ENCODE results near the gene IL1B. TPM values are rescaled to one million over a fixed set of nuclear protein-coding genes. Genes with fewer than 3 reads are reported as not detected.

The IL1B gene
- total RNA-seq, 3 donors from 2014 or later: 2.1 to 6.4 (median 4.2) TPM

GRCh38 chr2:112876971-112877361 lies 40.4 kb upstream of the IL1B start:
- no peaks in the 10 kb centered on the region for H3K36me3 ChIP-seq (ENCODE audit: low read depth)
- intact Hi-C loops (cut with DNase I, micrococcal nuclease): no loop called here
- DNase-seq (no peak), ATAC-seq (no peak)
- H3K9me3 ChIP-seq: no peaks in the 10 kb centered on the region
- no peaks in the 10 kb centered on the region for H3K4me1 ChIP-seq (ENCODE audit: low read depth)
- H3K4me3 ChIP-seq: no peak overlapping the region
- TF ChIP-seq, protein P1, sequence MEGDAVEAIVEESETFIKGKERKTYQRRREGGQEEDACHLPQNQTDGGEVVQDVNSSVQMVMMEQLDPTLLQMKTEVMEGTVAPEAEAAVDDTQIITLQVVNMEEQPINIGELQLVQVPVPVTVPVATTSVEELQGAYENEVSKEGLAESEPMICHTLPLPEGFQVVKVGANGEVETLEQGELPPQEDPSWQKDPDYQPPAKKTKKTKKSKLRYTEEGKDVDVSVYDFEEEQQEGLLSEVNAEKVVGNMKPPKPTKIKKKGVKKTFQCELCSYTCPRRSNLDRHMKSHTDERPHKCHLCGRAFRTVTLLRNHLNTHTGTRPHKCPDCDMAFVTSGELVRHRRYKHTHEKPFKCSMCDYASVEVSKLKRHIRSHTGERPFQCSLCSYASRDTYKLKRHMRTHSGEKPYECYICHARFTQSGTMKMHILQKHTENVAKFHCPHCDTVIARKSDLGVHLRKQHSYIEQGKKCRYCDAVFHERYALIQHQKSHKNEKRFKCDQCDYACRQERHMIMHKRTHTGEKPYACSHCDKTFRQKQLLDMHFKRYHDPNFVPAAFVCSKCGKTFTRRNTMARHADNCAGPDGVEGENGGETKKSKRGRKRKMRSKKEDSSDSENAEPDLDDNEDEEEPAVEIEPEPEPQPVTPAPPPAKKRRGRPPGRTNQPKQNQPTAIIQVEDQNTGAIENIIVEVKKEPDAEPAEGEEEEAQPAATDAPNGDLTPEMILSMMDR (IDR thresholded peaks at IDR 0.05): no peak

DNA sequence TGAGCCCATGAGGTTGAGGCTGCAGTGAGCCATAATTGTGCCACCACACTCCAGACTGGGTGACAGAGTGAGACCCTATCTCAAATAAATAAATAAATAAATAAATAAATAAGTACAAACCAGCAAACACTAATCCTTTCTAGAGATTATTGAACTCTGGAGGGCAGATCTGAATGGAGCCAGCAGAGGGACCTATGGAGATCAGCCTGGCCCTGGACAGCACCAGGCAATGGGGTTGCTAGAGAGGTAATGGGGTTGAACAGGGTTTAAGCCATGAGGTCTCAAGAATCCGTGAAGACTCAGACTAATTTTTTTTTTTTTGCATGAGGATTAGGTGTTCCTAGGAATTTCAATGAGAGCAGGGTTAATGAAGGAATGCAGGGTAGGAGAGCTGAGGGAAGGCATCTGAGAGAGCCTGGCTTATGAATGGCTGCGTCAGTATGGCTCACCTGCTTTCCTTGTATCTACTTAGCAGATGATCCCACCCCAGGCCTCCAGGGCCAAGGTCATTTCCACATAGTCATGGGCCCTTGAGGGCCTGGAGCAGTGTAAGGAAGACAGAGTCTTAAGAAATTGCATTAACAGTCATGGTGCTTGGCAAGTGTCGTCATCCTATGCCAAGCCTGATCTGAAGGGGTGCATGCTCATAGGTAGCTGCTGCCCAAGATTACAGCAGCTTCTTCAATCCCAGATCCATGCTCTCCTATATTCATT lies 39.8 kb upstream of the IL1B start:
- Histone ChIP-seq H3K36me3 (ENCODE audit: low read depth) (no peaks in the 10 kb centered on the region), H3K9me3 (no peaks in the 10 kb centered on the region), H3K4me1 (ENCODE audit: low read depth) (peaks cover 2% of the 10 kb centered on the region), H3K4me3 (no peak overlapping the region)
- intact Hi-C loops (cut with DNase I, micrococcal nuclease): no loop called here
- no peak for DNase-seq
- ATAC-seq: no peak
- TF ChIP-seq, protein P1 (IDR thresholded peaks at IDR 0.05): no peak

GRCh38 chr2:112870841-112871835 lies 34.6 kb upstream of the IL1B start:
- Histone ChIP-seq H3K36me3 (ENCODE audit: low read depth) (no peaks in the 10 kb centered on the region), H3K9me3 (no peaks in the 10 kb centered on the region), H3K4me1 (ENCODE audit: low read depth) (peaks cover 28% of the 10 kb centered on the region), H3K4me3 (no peak overlapping the region)
- intact Hi-C loops (cut with DNase I, micrococcal nuclease): no loop called here
- ATAC-seq (peak; percentile 36), DNase-seq (no peak)
- TF ChIP-seq, protein P1 (IDR thresholded peaks at IDR 0.05): no peak

GRCh38 chr2:112869258-112869842 lies 32.8 kb upstream of the IL1B start:
- DNase-seq (peak; percentile 94 to 99 (median 95)), ATAC-seq (peak; percentile 84)
- H3K36me3 ChIP-seq (ENCODE audit: low read depth): no peaks in the 10 kb centered on the region
- intact Hi-C loops (cut with DNase I, micrococcal nuclease): no loop called here
- TF ChIP-seq, protein P1 (IDR thresholded peaks at IDR 0.05): peak; percentile 11
- H3K9me3 ChIP-seq: no peaks in the 10 kb centered on the region
- no peak overlapping the region for H3K4me3 ChIP-seq
- H3K4me1 ChIP-seq (ENCODE audit: low read depth): peaks cover 28% of the 10 kb centered on the region

DNA sequence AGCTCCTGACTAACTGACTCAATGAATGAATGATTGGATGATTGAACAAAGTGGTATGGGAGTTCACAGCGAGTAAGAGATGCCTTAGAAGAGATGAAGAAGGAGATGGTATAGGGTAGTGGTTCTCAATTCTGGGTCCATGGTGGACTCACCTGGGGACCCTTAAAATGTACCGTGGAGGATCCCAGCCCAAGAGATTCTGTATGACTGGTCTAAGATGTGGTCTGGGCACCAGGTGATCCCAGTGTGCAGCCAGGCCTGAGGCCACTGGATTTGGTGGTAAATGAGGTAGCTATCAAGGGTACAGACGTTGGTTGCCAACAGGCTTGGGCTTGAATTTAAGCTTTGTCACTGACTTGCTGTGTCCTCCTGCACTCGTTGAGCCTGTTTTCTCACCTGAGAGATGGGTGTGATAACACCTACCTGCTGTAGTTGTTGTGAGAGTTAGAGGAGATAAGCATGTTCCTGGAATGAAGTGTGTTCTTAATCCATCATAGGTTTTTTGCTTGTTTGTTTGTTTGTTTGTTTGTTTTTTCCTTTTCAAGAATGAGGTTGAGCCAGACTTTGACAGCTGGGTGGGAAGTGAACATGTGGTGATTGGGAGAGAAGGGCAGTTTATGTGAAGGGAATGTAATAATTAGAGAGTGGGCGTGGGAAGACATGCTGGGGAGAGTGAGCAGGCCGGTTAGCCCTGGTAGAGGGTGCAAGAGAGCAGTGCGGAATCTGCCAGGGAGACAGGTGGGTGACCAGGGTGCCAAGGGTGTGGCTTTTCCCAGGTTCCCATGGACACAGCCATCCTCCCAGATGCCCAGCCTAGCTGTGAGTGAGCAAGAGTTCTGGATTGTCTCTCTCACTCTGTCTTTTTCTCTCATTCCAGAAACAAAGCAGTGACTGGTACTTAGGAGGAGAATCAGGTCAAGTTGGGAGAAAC lies 31.4 kb upstream of the IL1B start:
- Histone ChIP-seq H3K4me1 (ENCODE audit: low read depth) (peaks cover 28% of the 10 kb centered on the region), H3K4me3 (no peak overlapping the region), H3K9me3 (no peaks in the 10 kb centered on the region), H3K36me3 (ENCODE audit: low read depth) (no peaks in the 10 kb centered on the region)
- DNase-seq (peak in 2 of 3 donors; percentile 45 to 58), ATAC-seq (peak; percentile 45)
- TF ChIP-seq, protein P1 (IDR thresholded peaks at IDR 0.05): no peak
- intact Hi-C loops (cut with DNase I, micrococcal nuclease): no loop called here
